Gastroesophageal sphincter (tissue), 4 donors: ENCODE data around the gene ZMIZ1. TPM values are rescaled to one million over a fixed set of nuclear protein-coding genes. Genes with fewer than 3 reads are reported as not detected.
"Not testable (repeated sequence)": the region's sequence is repeated elsewhere in the genome, so short reads cannot be mapped to it uniquely, and the experiment has no call there.

Source experiments
- ATAC-seq: fragments of 150-250 bp; one replicate; pipeline ENCODE4 v1.9.1; 2016; ENCODE audit warnings: mild to moderate bottlenecking, moderate library complexity
- H3K27ac ChIP-seq, 4 donors: fragments of 200-600 bp; sonication (generic) in 3 of 4; 1 replicate in 3 of 4; 2 replicates in 1 of 4; pipeline ENCODE4 v1.5.1; 2016 to 2019
- H3K27me3 ChIP-seq: fragments of 200-600 bp; sonication (generic); one replicate; pipeline ENCODE4 v1.5.1; 2019
- H3K36me3 ChIP-seq, 2 donors: fragments of 200-600 bp; sonication (generic); one replicate each; pipeline ENCODE4 v1.5.1; 2019; ENCODE audit warnings: control low read depth in 1 of 2
- H3K4me1 ChIP-seq, 3 donors: fragments of 200-600 bp; sonication (generic); 1 replicate in 2 of 3; 2 replicates in 1 of 3; pipeline ENCODE4 v1.5.1; 2016 to 2019; ENCODE audit warnings: control low read depth in 2 of 3
- H3K4me3 ChIP-seq, 2 donors: fragments of 200-600 bp; sonication (generic); one replicate each; pipeline ENCODE4 v1.5.1; 2019; ENCODE audit warnings: mild to moderate bottlenecking in 1 of 2, moderate library complexity in 1 of 2
- H3K9me3 ChIP-seq, 3 donors: fragments of 200-600 bp; sonication (generic); one replicate each; pipeline ENCODE4 v1.5.1; 2017 to 2019; ENCODE audit warnings: control low read depth in 2 of 3
- CTCF ChIP-seq, 4 experiments: fragments of 200-600 bp in 2 of 4; fragments of 450-650 bp in 2 of 4; sonication (generic) in 1 of 4; IDR thresholded peaks; one replicate each; pipeline ENCODE4 v1.5.1; 2017 to 2019; ENCODE audit warnings: antibody characterized with exemption in 4 of 4, mild to moderate bottlenecking in 2 of 4, moderate library complexity in 2 of 4
- EP300 ChIP-seq: sonication (generic); formaldehyde crosslinking; IDR thresholded peaks from one replicate; pipeline ENCODE4 v1.6.1; 2017; ENCODE audit warnings: antibody characterized with exemption, mild to moderate bottlenecking
- POLR2A ChIP-seq, 2 donors: fragments of 450-650 bp; IDR thresholded peaks; one replicate each; pipeline ENCODE4 v1.6.1; 2017; ENCODE audit warnings: antibody characterized with exemption in 2 of 2, mild to moderate bottlenecking in 2 of 2, moderate library complexity in 1 of 2
- POLR2AphosphoS5 ChIP-seq: sonication (generic); formaldehyde crosslinking; IDR thresholded peaks from one replicate; pipeline ENCODE4 v1.6.1; 2017; ENCODE audit warnings: antibody characterized with exemption
- WGBS, 2 donors: methylation state at CpG; one replicate each; pipeline ENCODE4 v1.1.5; 2018; ENCODE audit warnings: low coverage in 1 of 2; 5-methylcytosine and 5-hydroxymethylcytosine counted together
- total RNA-seq, 4 donors: library from RNA; depleted of rRNA; stranded (reverse); fragments of >200 nt; gene quantifications; one replicate each; pipeline ENCODE4 v1.1.0, GENCODE V29; 2016

ZMIZ1 gene
- total RNA-seq, 4 donors from 2014 or later = 36.3 to 79.2 (median 67.1) TPM

- Histone ChIP-seq H3K36me3 (no peaks in the 10 kb centered on the region), H3K27me3 (no peaks in the 10 kb centered on the region), H3K4me3 (no peak overlapping the region), H3K4me1 (peaks cover 0 to 6% (median 0%) of the 10 kb centered on the region in 3 donors), H3K27ac (no peak overlapping the region), H3K9me3 (no peaks in the 10 kb centered on the region)
- 85 to 90% methylated on average over 1 to 2 of the region's 2 CpGs for WGBS, 2 donors
- no peak for ATAC-seq
- TF ChIP-seq EP300 = no peak
- no peak for TF ChIP-seq POLR2A (IDR thresholded peaks at IDR 0.05)
- TF ChIP-seq POLR2AphosphoS5 = no peak
- no peak for TF ChIP-seq CTCF (IDR thresholded peaks at IDR 0.05)
Measured at GRCh38 chr10:79334573-79334972, 265.8 kb downstream of the ZMIZ1 start.

GRCh38 chr10:79335094-79335469, 266.3 kb downstream of the ZMIZ1 start:
- ATAC-seq = no peak
- H3K27ac ChIP-seq = no peak overlapping the region

GRCh38 chr10:79335470-79336235, 266.9 kb downstream of the ZMIZ1 start:
- no peak overlapping the region for H3K27ac ChIP-seq
- H3K4me3 ChIP-seq = no peak overlapping the region
- peaks cover 0 to 12% (median 0%) of the 10 kb centered on the region in 3 donors for H3K4me1 ChIP-seq
- H3K36me3 ChIP-seq = no peaks in the 10 kb centered on the region
- 72 to 92% methylated on average over 2 of the region's 13 CpGs for WGBS, 2 donors
- no peaks in the 10 kb centered on the region for H3K27me3 ChIP-seq
- H3K9me3 ChIP-seq = no peaks in the 10 kb centered on the region
- ATAC-seq = peak; percentile 40
- TF ChIP-seq POLR2A (IDR thresholded peaks at IDR 0.05) = no peak
- no peak for TF ChIP-seq POLR2AphosphoS5
- no peak for TF ChIP-seq CTCF (IDR thresholded peaks at IDR 0.05)
- TF ChIP-seq EP300 = no peak

More at GRCh38 chr10:79335094-79335469, 266.3 kb downstream of the ZMIZ1 start:
- WGBS, 2 donors = no CpG with 5 or more reads among the region's 2 CpGs
- Histone ChIP-seq H3K9me3 (no peaks in the 10 kb centered on the region), H3K27me3 (no peaks in the 10 kb centered on the region), H3K36me3 (no peaks in the 10 kb centered on the region), H3K4me3 (no peak overlapping the region), H3K4me1 (peaks cover 0 to 6% (median 0%) of the 10 kb centered on the region in 3 donors)
- TF ChIP-seq POLR2A (IDR thresholded peaks at IDR 0.05) (no peak), EP300 (no peak)

GRCh38 chr10:79336276-79336675, 267.5 kb downstream of the ZMIZ1 start:
- peaks cover 0 to 18% (median 0%) of the 10 kb centered on the region in 3 donors for H3K4me1 ChIP-seq
- H3K27ac ChIP-seq = no peak overlapping the region
- ATAC-seq = peak; percentile 4
- H3K4me3 ChIP-seq = no peak overlapping the region
- H3K36me3 ChIP-seq = no peaks in the 10 kb centered on the region
- TF ChIP-seq POLR2AphosphoS5 (no peak), POLR2A (IDR thresholded peaks at IDR 0.05) (no peak), EP300 (no peak), CTCF (IDR thresholded peaks at IDR 0.05) (no peak)
- H3K9me3 ChIP-seq = no peaks in the 10 kb centered on the region
- no peaks in the 10 kb centered on the region for H3K27me3 ChIP-seq
- 86 to 100% methylated on average over 1 of the region's 3 CpGs for WGBS, 2 donors

GRCh38 chr10:79336739-79337138, 268.0 kb downstream of the ZMIZ1 start:
- Histone ChIP-seq H3K27me3 (no peaks in the 10 kb centered on the region), H3K4me3 (no peak overlapping the region), H3K4me1 (peaks cover 0 to 23% (median 0%) of the 10 kb centered on the region in 3 donors), H3K9me3 (no peaks in the 10 kb centered on the region), H3K36me3 (no peaks in the 10 kb centered on the region), H3K27ac (no peak overlapping the region)
- TF ChIP-seq EP300 = no peak
- no peak for TF ChIP-seq CTCF (IDR thresholded peaks at IDR 0.05)
- no peak for TF ChIP-seq POLR2AphosphoS5
- no peak for TF ChIP-seq POLR2A (IDR thresholded peaks at IDR 0.05)
- peak; percentile 35 for ATAC-seq
- whole genome bisulfite sequencing, 2 donors = 80 to 100% methylated on average over 1 of the region's 7 CpGs

- not testable (repeated sequence) for H3K9me3 ChIP-seq, H3K36me3 ChIP-seq, H3K27me3 ChIP-seq, ATAC-seq, H3K27ac ChIP-seq, H3K4me3 ChIP-seq
- 80 to 93% methylated on average over 1 to 3 of the region's 11 CpGs for WGBS, 2 donors
- H3K4me1 ChIP-seq = peaks cover 0 to 34% (median 0%) of the 10 kb centered on the region in 3 donors
Measured at GRCh38 chr10:79337783-79338469, 269.2 kb downstream of the ZMIZ1 start.
